RWPE2 (cell line): ENCODE measurements around the gene CTSZ.
A peak's percentile ranks its signal among the peaks of the same experiment; 100 is the strongest.
"Not testable (repeated sequence)": the region's sequence is repeated elsewhere in the genome, so short reads cannot be mapped to it uniquely, and the experiment has no call there.

Experiments
- ATAC-seq: fragments of 200-7000 bp; cut with Tn5 transposase; 3 replicates; pipeline ENCODE4 v1.9.1; 2021; ENCODE audit warnings: low read depth
- DNase-seq: peaks from one replicate; pipeline ENCODE4 v3.0.0-alpha.2; 2020; ENCODE audit warnings: low spot score
- H3K27ac ChIP-seq: fragments of 450-650 bp; 2 replicates; pipeline ENCODE4 v1.5.1; 2017; ENCODE audit warnings: mild to moderate bottlenecking; ENCODE audit not compliant: poor library complexity, severe bottlenecking
- H3K27me3 ChIP-seq: fragments of 250-450 bp; sonication (Bioruptor Pico); 2 replicates; pipeline ENCODE4 v1.5.1; 2021; ENCODE audit warnings: mild to moderate bottlenecking, moderate library complexity; ENCODE audit not compliant: insufficient read depth, poor library complexity, severe bottlenecking
- H3K36me3 ChIP-seq: fragments of 250-450 bp; sonication (Bioruptor Pico); 2 replicates; pipeline ENCODE4 v1.5.1; 2020; ENCODE audit warnings: low read depth, mild to moderate bottlenecking, moderate library complexity
- H3K4me1 ChIP-seq: fragments of 250-450 bp; sonication (Bioruptor Pico); 2 replicates; pipeline ENCODE4 v1.5.1; 2021; ENCODE audit warnings: mild to moderate bottlenecking, moderate library complexity; ENCODE audit not compliant: insufficient read depth, poor library complexity, severe bottlenecking
- H3K4me3 ChIP-seq: fragments of 250-450 bp; sonication (Bioruptor Pico); 2 replicates; pipeline ENCODE4 v1.5.1; 2021; ENCODE audit warnings: mild to moderate bottlenecking, moderate library complexity; ENCODE audit not compliant: severe bottlenecking
- H3K9me3 ChIP-seq: fragments of 250-450 bp; sonication (Bioruptor Pico); 2 replicates; pipeline ENCODE4 v1.5.1; 2021; ENCODE audit warnings: mild to moderate bottlenecking, moderate library complexity; ENCODE audit not compliant: severe bottlenecking
- TF ChIP-seq, protein P1 (sequence below): fragments of 450-650 bp; IDR thresholded peaks from one replicate; pipeline ENCODE4 v1.5.1; 2017; ENCODE audit warnings: mild to moderate bottlenecking, moderate library complexity; ENCODE audit not compliant: poor library complexity, severe bottlenecking

CTSZ gene

GRCh38 chr20:58963060-58963584 is 43.9 kb downstream of the CTSZ start:
- no peak for DNase-seq
- TF ChIP-seq, protein P1, sequence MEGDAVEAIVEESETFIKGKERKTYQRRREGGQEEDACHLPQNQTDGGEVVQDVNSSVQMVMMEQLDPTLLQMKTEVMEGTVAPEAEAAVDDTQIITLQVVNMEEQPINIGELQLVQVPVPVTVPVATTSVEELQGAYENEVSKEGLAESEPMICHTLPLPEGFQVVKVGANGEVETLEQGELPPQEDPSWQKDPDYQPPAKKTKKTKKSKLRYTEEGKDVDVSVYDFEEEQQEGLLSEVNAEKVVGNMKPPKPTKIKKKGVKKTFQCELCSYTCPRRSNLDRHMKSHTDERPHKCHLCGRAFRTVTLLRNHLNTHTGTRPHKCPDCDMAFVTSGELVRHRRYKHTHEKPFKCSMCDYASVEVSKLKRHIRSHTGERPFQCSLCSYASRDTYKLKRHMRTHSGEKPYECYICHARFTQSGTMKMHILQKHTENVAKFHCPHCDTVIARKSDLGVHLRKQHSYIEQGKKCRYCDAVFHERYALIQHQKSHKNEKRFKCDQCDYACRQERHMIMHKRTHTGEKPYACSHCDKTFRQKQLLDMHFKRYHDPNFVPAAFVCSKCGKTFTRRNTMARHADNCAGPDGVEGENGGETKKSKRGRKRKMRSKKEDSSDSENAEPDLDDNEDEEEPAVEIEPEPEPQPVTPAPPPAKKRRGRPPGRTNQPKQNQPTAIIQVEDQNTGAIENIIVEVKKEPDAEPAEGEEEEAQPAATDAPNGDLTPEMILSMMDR: no peak

DNA sequence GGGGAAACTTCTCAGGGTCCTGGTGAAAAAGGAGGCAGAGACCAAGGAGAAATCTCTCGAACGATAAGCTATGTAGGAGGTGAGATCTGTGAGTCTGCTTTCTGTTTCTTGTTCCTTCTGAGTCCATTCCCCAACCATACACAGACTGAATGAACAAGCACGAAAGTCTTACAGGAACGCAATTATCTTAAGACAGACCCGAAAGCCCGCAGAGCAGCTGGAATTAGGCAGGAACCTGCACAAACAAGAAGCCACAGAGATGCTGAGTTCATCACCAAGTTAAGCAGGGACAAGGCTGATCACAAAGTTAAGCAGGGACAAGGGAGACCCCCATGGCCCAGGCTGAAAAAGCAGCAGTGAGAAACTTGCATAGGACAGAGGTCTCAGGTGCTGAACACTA is 47.4 kb downstream of the CTSZ start:
- Histone ChIP-seq H3K27me3 (peaks cover 33% of the 10 kb centered on the region), H3K36me3 (no peaks in the 10 kb centered on the region), H3K4me1 (no peaks in the 10 kb centered on the region), H3K9me3 (peaks cover 6% of the 10 kb centered on the region), H3K27ac (no peak overlapping the region), H3K4me3 (no peak overlapping the region)
- DNase-seq (peak; percentile 51), ATAC-seq (no peak; the same call in 2 of the 3 replicates)
- TF ChIP-seq, protein P1: no peak

More at GRCh38 chr20:58963060-58963584, 43.9 kb downstream of the CTSZ start:
- H3K4me3 ChIP-seq: no peak overlapping the region
- ATAC-seq: no peak
- no peaks in the 10 kb centered on the region for H3K4me1 ChIP-seq
- H3K27ac ChIP-seq: no peak overlapping the region
- peaks cover 47% of the 10 kb centered on the region for H3K27me3 ChIP-seq
- no peaks in the 10 kb centered on the region for H3K36me3 ChIP-seq
- peaks cover 6% of the 10 kb centered on the region for H3K9me3 ChIP-seq

- ATAC-seq: peak; percentile 88
- no peak for DNase-seq
- no peak overlapping the region for H3K27ac ChIP-seq
Observed at GRCh38 chr20:58956078-58956477, 51.0 kb downstream of the CTSZ start.

DNA sequence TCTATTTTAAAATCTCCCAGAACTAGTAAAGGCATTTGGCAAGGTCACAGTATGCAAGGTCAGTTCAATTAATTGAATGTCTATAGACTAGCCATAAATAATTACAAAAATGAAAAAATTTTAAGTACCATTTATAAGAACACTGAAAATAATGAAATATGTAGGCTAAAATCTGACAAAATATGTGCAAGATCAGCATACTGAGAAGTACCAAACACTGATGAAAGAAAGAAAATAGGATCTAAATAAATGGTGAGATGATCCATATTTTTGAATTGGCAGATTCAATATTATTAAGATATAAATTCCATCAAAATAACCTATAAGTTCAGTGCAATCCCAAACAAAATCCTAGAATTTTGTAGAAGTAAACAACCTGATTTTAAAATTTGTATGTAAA is 54.0 kb downstream of the CTSZ start:
- Histone ChIP-seq H3K27ac (no peak overlapping the region), H3K36me3 (no peaks in the 10 kb centered on the region), H3K27me3 (peaks cover 37% of the 10 kb centered on the region), H3K4me1 (no peaks in the 10 kb centered on the region), H3K4me3 (no peak overlapping the region), H3K9me3 (no peaks in the 10 kb centered on the region)
- ATAC-seq: no peak
- DNase-seq: no peak
- TF ChIP-seq, protein P1: no peak

More at GRCh38 chr20:58956078-58956477, 51.0 kb downstream of the CTSZ start:
- Histone ChIP-seq H3K4me1 (no peaks in the 10 kb centered on the region), H3K27me3 (peaks cover 36% of the 10 kb centered on the region), H3K36me3 (no peaks in the 10 kb centered on the region), H3K4me3 (no peak overlapping the region), H3K9me3 (no peaks in the 10 kb centered on the region)
- TF ChIP-seq, protein P1: no peak

- ATAC-seq (peak; percentile 41; the same call in 1 of the 3 replicates), DNase-seq (no peak)
- TF ChIP-seq, protein P1: peak; percentile 33
- Histone ChIP-seq H3K9me3 (no peaks in the 10 kb centered on the region), H3K27me3 (peaks cover 48% of the 10 kb centered on the region), H3K4me3 (no peak overlapping the region), H3K36me3 (no peaks in the 10 kb centered on the region), H3K4me1 (no peaks in the 10 kb centered on the region), H3K27ac (no peak overlapping the region)
Observed at GRCh38 chr20:58950603-58951002, 56.5 kb downstream of the CTSZ start.

DNA sequence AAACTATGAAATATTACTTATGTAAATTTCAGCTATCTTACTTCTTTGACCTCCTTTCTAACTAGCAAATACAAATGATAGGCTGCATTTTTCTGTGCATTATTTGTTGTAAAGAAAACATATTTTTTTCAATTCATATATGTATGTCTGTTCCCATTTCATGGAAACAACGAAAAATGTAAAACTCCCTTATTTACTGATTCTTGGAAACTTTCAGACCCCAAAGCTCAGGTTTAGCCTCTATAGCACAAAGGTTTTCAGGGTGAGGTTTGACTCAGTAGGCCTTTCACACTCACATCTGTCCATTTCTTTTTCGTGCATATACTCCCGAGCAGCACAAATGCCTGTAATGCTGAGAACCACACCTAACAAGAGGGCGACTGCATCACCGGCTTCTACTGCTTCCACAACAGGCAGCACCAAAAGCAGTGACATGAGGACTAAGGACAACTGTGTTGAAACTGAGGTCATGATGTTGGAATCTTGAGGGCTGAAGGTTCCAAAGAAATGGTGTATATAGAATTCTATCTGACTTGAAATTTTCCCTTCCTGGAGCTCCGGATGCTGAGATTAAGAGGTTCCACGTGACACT is 59.2 kb downstream of the CTSZ start:
- H3K9me3 ChIP-seq, DNase-seq, H3K4me1 ChIP-seq, H3K27ac ChIP-seq, H3K36me3 ChIP-seq, ATAC-seq, H3K4me3 ChIP-seq: not testable (repeated sequence)
- H3K27me3 ChIP-seq: peaks cover 39% of the 10 kb centered on the region
